Calu3 (cell line): Measurements from ENCODE around the gene FES. TPM values are rescaled to one million over a fixed set of nuclear protein-coding genes. Genes with fewer than 3 reads are reported as not detected.
"Not testable (repeated sequence)": the region's sequence is repeated elsewhere in the genome, so short reads cannot be mapped to it uniquely, and the experiment has no call there.

Source experiments
- BruUV-seq: library from RNA; stranded (reverse); fragments of 400-500 nt; replicated peaks from 2 replicates; lab custom pipeline; 2021; lab: Mats Ljungman, UMichigan
- CTCF ChIA-PET: fragments of 300-600 bp; sonication (Branson Sonifier 250); formaldehyde crosslinking; loops from one replicate; lab custom pipeline; 2022; ENCODE audit warnings: antibody characterized with exemption; lab: Charles Lee
- DNase-seq: peaks from one replicate; pipeline ENCODE4 v3.0.0; 2022
- H3K27ac Mint-ChIP-seq: one replicate; pipeline ENCODE4 v1.8.0; 2022; ENCODE audit warnings: mixed read lengths; ENCODE audit not compliant: unreplicated experiment
- H3K27me3 Mint-ChIP-seq: one replicate; pipeline ENCODE4 v1.8.0; 2022; ENCODE audit warnings: mixed read lengths; ENCODE audit not compliant: unreplicated experiment
- H3K36me3 Mint-ChIP-seq: one replicate; pipeline ENCODE4 v1.8.0; 2022; ENCODE audit warnings: mild to moderate bottlenecking, moderate library complexity, mixed read lengths; ENCODE audit not compliant: insufficient read depth, unreplicated experiment
- H3K4me1 Mint-ChIP-seq: one replicate; pipeline ENCODE4 v1.8.0; 2022; ENCODE audit warnings: mild to moderate bottlenecking, low read depth, mixed read lengths; ENCODE audit not compliant: unreplicated experiment
- H3K4me3 Mint-ChIP-seq: one replicate; pipeline ENCODE4 v1.8.0; 2022; ENCODE audit warnings: mild to moderate bottlenecking, low read depth, moderate library complexity, mixed read lengths; ENCODE audit not compliant: unreplicated experiment
- H3K9me3 Mint-ChIP-seq: one replicate; pipeline ENCODE4 v1.8.0; 2022; ENCODE audit warnings: low read depth, mixed read lengths; ENCODE audit not compliant: unreplicated experiment
- CTCF ChIP-seq: fragments of 200-600 bp; IDR thresholded peaks from one replicate; pipeline ENCODE4 v1.8.0; 2022; ENCODE audit warnings: antibody characterized with exemption; ENCODE audit not compliant: unreplicated experiment
- intact Hi-C: fragments of 100-400 bp; cut with micrococcal nuclease; formaldehyde crosslinking; loops from one replicate; pipeline ENCODE4 v1.10.0; 2022; ENCODE audit not compliant: unreplicated experiment
- total RNA-seq: library from RNA; stranded (reverse); gene quantifications from 2 replicates; pipeline ENCODE4 v1.2.3, GENCODE V29; 2022

Gene FES
- total RNA-seq, 1 experiment from 2014 or later = 1.7 TPM

GRCh38 chr15:90921887-90922286, 37.6 kb downstream of the FES start:
- CTCF ChIA-PET = no interaction called here
- BruUV-seq = no TSS peak
- H3K9me3 Mint-ChIP-seq = no peaks in the 10 kb centered on the region

GRCh38 chr15:90922712-90923322, 38.5 kb downstream of the FES start:
- H3K9me3 Mint-ChIP-seq, H3K4me1 Mint-ChIP-seq, BruUV-seq, H3K36me3 Mint-ChIP-seq, H3K27ac Mint-ChIP-seq, H3K4me3 Mint-ChIP-seq, DNase-seq, H3K27me3 Mint-ChIP-seq, intact Hi-C loops: not testable (repeated sequence)
- CTCF ChIA-PET = interaction anchor here (0.7 kb wide), 1 partner anchor 27 kb away, joined by 3 read pairs; no protein-coding TSS in a partner anchor

More at GRCh38 chr15:90921887-90922286, 37.6 kb downstream of the FES start:
- no peak for DNase-seq
- intact Hi-C loops = no loop called here
- Mint-ChIP-seq H3K27ac (no peak overlapping the region), H3K4me1 (no peaks in the 10 kb centered on the region), H3K4me3 (no peak overlapping the region), H3K27me3 (no peaks in the 10 kb centered on the region), H3K36me3 (no peaks in the 10 kb centered on the region)
- TF ChIP-seq CTCF = no peak

- no peak for DNase-seq
- Mint-ChIP-seq H3K27me3 (no peaks in the 10 kb centered on the region), H3K27ac (no peak overlapping the region), H3K9me3 (no peaks in the 10 kb centered on the region), H3K4me3 (no peak overlapping the region), H3K4me1 (no peaks in the 10 kb centered on the region), H3K36me3 (peaks cover under 1% of the 10 kb centered on the region)
- BruUV-seq = no TSS peak
- CTCF ChIA-PET = interaction anchor here (0.6 kb wide), 1 partner anchor 1984 kb away, joined by 3 read pairs; no protein-coding TSS in a partner anchor
- no peak for TF ChIP-seq CTCF
- intact Hi-C loops = no loop called here
Observed at GRCh38 chr15:90924375-90924774, 40.1 kb downstream of the FES start.

GRCh38 chr15:90926766-90927165, 42.5 kb downstream of the FES start:
- CTCF ChIA-PET = interaction anchor here (0.7 kb wide), 1 partner anchor 1614 kb away, joined by 4 read pairs; no protein-coding TSS in a partner anchor
- BruUV-seq, H3K27ac Mint-ChIP-seq, intact Hi-C loops, H3K27me3 Mint-ChIP-seq, DNase-seq, H3K4me3 Mint-ChIP-seq, H3K9me3 Mint-ChIP-seq: not testable (repeated sequence)
- H3K36me3 Mint-ChIP-seq = peaks cover 24% of the 10 kb centered on the region
- peaks cover 16% of the 10 kb centered on the region for H3K4me1 Mint-ChIP-seq

GRCh38 chr15:90928106-90928505, 43.8 kb downstream of the FES start:
- intact Hi-C loops, H3K9me3 Mint-ChIP-seq, H3K27me3 Mint-ChIP-seq, H3K4me3 Mint-ChIP-seq, CTCF ChIA-PET, DNase-seq, BruUV-seq: not testable (repeated sequence)
- peaks cover 26% of the 10 kb centered on the region for H3K4me1 Mint-ChIP-seq
- peak overlapping the region; percentile 7 for H3K27ac Mint-ChIP-seq
- H3K36me3 Mint-ChIP-seq = peaks cover 31% of the 10 kb centered on the region
